ENCODE data around the gene KHK.

The KHK gene

DNA sequence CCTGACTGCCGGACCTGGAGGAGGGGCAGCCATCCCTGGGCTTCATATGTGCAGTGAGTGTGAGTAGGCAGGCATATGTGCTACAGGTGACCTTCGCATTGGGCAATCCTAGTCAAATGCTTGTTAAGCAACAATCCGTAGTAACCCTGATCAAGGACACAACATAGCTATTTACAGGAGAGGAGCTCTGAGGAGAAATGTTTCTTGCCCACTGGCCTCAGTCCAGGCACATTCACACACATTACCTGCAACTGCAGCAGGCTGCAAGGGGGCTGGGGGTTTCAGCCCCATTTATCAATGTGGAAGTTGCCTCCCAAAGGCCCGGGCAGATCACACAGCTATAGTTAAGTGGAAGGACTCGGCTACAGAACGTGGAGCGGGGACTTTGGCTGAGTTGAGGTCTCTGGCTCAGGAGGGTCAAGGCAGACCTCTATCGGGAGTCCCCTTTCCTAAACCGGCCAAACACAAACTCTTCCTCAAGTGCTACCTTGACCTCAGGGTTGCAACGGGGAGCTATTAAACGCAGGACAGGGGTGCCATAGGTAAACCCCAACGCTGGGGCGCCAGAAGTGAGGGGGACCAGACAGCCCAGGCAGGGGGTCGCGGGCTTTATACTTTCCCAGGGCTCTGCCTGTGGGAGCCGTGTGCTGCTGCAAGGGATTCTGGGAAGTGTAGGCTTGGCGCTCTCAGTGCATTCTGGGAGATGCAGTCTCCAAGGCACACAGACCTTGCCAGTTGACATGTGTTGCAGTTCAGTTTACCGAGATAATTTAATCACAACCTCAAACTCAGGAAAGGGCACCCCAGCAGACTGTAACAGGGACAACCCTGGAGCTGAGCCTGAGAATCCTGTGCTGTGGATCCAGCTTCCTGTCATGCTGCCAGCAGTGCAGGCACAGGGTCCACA lies 9.4 kb downstream of the KHK start:
- peaks cover 7% of the 10 kb centered on the region for H3K4me1 ChIP-seq (ENCODE audit: control insufficient read depth, insufficient read depth, low read length, poor library complexity, severe bottlenecking)
- no peaks in the 10 kb centered on the region for H3K9me3 ChIP-seq (ENCODE audit: control insufficient read depth, low read length)
- DNase-seq, result peak in 1 of 3 donors; percentile 21
- H3K27me3 ChIP-seq (replicated peaks; ENCODE audit: control insufficient read depth, insufficient read depth, low read length, poor library complexity, severe bottlenecking), result no peaks in the 10 kb centered on the region
- H3K27ac ChIP-seq (ENCODE audit: insufficient read depth, low read length, poor library complexity, severe bottlenecking), result no peak overlapping the region
- no peaks in the 10 kb centered on the region for H3K36me3 ChIP-seq (ENCODE audit: control insufficient read depth, insufficient read depth, low read length)
- no peak overlapping the region for H3K4me3 ChIP-seq (ENCODE audit: insufficient read depth, low read depth, low read length, poor library complexity, severe bottlenecking)

DNA sequence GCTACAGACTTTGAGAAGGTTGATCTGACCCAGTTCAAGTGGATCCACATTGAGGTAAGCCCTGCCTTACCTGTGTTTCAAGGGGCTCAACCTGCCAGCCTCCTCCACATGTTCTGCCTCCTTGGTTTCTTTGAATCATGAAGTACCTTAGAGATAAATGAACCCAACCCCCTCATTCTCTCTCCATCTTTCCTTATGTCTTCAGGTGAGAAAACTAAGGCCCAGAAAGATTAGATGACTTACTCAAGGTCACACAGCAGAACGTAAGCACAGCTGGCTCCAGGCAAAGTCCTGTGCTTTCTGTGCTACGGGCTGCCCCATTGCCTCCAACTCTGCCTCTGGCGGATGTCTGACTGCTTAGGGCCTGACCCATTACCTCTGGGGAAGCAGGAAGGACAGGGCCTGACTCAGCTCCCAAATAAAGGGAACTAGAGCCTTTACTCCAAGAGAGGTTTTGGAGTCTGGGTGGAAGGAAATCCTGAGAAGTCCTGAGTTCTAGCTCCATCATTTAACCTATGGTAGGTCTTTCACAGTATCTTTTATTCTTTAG lies 10.3 kb downstream of the KHK start:
- Histone ChIP-seq H3K4me1 (ENCODE audit: control insufficient read depth, insufficient read depth, low read length, poor library complexity, severe bottlenecking) (peaks cover 7% of the 10 kb centered on the region), H3K27ac (ENCODE audit: insufficient read depth, low read length, poor library complexity, severe bottlenecking) (no peak overlapping the region), H3K36me3 (ENCODE audit: control insufficient read depth, insufficient read depth, low read length) (no peaks in the 10 kb centered on the region), H3K27me3 (replicated peaks; ENCODE audit: control insufficient read depth, insufficient read depth, low read length, poor library complexity, severe bottlenecking) (no peaks in the 10 kb centered on the region), H3K4me3 (ENCODE audit: insufficient read depth, low read depth, low read length, poor library complexity, severe bottlenecking) (no peak overlapping the region), H3K9me3 (ENCODE audit: control insufficient read depth, low read length) (no peaks in the 10 kb centered on the region)
- no peak for DNase-seq

DNA sequence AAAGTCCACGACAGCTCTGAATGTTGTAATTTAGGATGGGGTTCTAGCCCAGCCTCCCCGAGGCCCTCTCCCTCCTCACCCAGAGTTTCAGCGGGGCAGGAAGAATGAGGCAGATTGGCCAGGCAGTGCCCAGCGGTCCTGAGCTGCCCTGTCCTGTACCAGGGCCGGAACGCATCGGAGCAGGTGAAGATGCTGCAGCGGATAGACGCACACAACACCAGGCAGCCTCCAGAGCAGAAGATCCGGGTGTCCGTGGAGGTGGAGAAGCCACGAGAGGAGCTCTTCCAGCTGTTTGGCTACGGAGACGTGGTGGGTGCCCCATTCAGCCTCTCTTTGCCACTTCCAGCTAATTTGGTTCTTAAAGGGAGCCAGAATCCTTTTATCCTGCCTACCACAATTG lies 10.8 kb downstream of the KHK start:
- Histone ChIP-seq H3K27ac (ENCODE audit: insufficient read depth, low read length, poor library complexity, severe bottlenecking) (no peak overlapping the region), H3K27me3 (replicated peaks; ENCODE audit: control insufficient read depth, insufficient read depth, low read length, poor library complexity, severe bottlenecking) (no peaks in the 10 kb centered on the region), H3K4me3 (ENCODE audit: insufficient read depth, low read depth, low read length, poor library complexity, severe bottlenecking) (no peak overlapping the region), H3K9me3 (ENCODE audit: control insufficient read depth, low read length) (no peaks in the 10 kb centered on the region), H3K36me3 (ENCODE audit: control insufficient read depth, insufficient read depth, low read length) (no peaks in the 10 kb centered on the region), H3K4me1 (ENCODE audit: control insufficient read depth, insufficient read depth, low read length, poor library complexity, severe bottlenecking) (peaks cover 7% of the 10 kb centered on the region)
- DNase-seq, result no peak

DNA sequence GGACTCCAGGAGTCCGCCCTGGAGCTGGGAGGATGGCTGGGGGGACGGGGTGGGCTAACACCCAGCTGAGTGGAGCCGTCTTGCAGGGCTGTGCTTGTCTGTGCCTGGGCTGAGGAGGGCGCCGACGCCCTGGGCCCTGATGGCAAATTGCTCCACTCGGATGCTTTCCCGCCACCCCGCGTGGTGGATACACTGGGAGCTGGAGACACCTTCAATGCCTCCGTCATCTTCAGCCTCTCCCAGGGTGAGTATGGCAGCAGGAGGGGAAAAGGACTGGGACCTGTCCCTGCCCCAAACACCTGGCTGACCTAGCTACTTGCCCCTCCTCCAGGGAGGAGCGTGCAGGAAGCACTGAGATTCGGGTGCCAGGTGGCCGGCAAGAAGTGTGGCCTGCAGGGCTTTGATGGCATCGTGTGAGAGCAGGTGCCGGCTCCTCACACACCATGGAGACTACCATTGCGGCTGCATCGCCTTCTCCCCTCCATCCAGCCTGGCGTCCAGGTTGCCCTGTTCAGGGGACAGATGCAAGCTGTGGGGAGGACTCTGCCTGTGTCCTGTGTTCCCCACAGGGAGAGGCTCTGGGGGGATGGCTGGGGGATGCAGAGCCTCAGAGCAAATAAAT lies 12.9 kb downstream of the KHK start:
- Histone ChIP-seq H3K9me3 (ENCODE audit: control insufficient read depth, low read length) (no peaks in the 10 kb centered on the region), H3K27me3 (replicated peaks; ENCODE audit: control insufficient read depth, insufficient read depth, low read length, poor library complexity, severe bottlenecking) (no peaks in the 10 kb centered on the region), H3K27ac (ENCODE audit: insufficient read depth, low read length, poor library complexity, severe bottlenecking) (no peak overlapping the region), H3K4me1 (ENCODE audit: control insufficient read depth, insufficient read depth, low read length, poor library complexity, severe bottlenecking) (peaks cover 7% of the 10 kb centered on the region), H3K36me3 (ENCODE audit: control insufficient read depth, insufficient read depth, low read length) (no peaks in the 10 kb centered on the region), H3K4me3 (ENCODE audit: insufficient read depth, low read depth, low read length, poor library complexity, severe bottlenecking) (no peak overlapping the region)
- no peak for DNase-seq

DNA sequence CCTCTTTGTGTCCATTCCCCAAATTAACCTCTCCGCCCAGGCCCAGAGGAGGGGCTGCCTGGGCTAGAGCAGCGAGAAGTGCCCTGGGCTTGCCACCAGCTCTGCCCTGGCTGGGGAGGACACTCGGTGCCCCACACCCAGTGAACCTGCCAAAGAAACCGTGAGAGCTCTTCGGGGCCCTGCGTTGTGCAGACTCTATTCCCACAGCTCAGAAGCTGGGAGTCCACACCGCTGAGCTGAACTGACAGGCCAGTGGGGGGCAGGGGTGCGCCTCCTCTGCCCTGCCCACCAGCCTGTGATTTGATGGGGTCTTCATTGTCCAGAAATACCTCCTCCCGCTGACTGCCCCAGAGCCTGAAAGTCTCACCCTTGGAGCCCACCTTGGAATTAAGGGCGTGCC lies 13.5 kb downstream of the KHK start:
- H3K4me1 ChIP-seq (ENCODE audit: control insufficient read depth, insufficient read depth, low read length, poor library complexity, severe bottlenecking), result peaks cover 7% of the 10 kb centered on the region
- H3K36me3 ChIP-seq (ENCODE audit: control insufficient read depth, insufficient read depth, low read length), result no peaks in the 10 kb centered on the region
- no peaks in the 10 kb centered on the region for H3K9me3 ChIP-seq (ENCODE audit: control insufficient read depth, low read length)
- H3K27me3 ChIP-seq (replicated peaks; ENCODE audit: control insufficient read depth, insufficient read depth, low read length, poor library complexity, severe bottlenecking), result no peaks in the 10 kb centered on the region
- H3K4me3 ChIP-seq (ENCODE audit: insufficient read depth, low read depth, low read length, poor library complexity, severe bottlenecking), result no peak overlapping the region
- H3K27ac ChIP-seq (ENCODE audit: insufficient read depth, low read length, poor library complexity, severe bottlenecking), result no peak overlapping the region
- no peak for DNase-seq

DNA sequence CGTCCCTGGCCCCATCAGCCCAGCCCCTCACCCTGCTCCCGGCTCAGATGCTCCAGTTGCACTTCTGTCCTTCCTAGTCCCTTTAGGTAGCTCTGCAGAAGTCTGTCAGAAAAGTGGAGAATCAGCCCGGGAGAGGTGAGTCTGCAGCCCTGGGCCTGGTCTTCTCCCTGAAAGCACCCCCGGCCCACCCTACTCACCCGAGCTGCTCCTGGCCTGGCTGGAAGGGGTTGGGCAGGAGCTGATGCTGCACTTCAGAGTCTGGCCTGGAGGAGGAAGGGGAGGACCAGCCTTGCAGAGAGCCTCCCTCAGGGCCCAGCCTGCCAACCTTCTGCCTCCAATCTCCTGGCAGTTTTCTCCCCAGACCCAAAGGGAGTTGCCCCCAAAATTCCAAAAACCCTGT lies 15.8 kb downstream of the KHK start:
- H3K36me3 ChIP-seq (ENCODE audit: control insufficient read depth, insufficient read depth, low read length), result no peaks in the 10 kb centered on the region
- H3K4me1 ChIP-seq (ENCODE audit: control insufficient read depth, insufficient read depth, low read length, poor library complexity, severe bottlenecking), result no peaks in the 10 kb centered on the region
- H3K9me3 ChIP-seq (ENCODE audit: control insufficient read depth, low read length), result no peaks in the 10 kb centered on the region
- no peak for DNase-seq
- no peak overlapping the region for H3K27ac ChIP-seq (ENCODE audit: insufficient read depth, low read length, poor library complexity, severe bottlenecking)
- no peak overlapping the region for H3K4me3 ChIP-seq (ENCODE audit: insufficient read depth, low read depth, low read length, poor library complexity, severe bottlenecking)
- H3K27me3 ChIP-seq (replicated peaks; ENCODE audit: control insufficient read depth, insufficient read depth, low read length, poor library complexity, severe bottlenecking), result no peaks in the 10 kb centered on the region

DNA sequence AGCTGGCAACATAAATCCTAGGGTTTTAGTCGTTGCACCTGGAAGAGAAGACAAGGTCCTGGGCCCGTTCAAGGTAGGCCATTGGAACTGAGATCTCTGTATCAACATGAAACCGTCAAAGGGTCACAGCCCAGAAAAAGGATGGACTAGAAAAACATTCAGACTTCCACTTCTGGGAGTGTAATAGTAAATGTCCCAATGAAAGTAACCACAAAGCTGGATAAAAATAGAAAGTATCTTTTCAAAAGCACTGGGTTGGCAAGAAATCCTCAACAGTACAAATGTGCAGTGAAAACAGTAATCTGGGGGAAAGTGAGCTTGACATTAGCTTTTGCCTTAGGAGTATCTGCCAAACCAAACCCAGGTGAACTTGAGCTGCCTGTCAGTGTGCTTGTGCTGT lies 19.4 kb downstream of the KHK start:
- H3K27me3 ChIP-seq (replicated peaks; ENCODE audit: control insufficient read depth, insufficient read depth, low read length, poor library complexity, severe bottlenecking), result no peaks in the 10 kb centered on the region
- H3K36me3 ChIP-seq (ENCODE audit: control insufficient read depth, insufficient read depth, low read length), result no peaks in the 10 kb centered on the region
- no peaks in the 10 kb centered on the region for H3K9me3 ChIP-seq (ENCODE audit: control insufficient read depth, low read length)
- DNase-seq, result no peak
- no peak overlapping the region for H3K4me3 ChIP-seq (ENCODE audit: insufficient read depth, low read depth, low read length, poor library complexity, severe bottlenecking)
- H3K27ac ChIP-seq (ENCODE audit: insufficient read depth, low read length, poor library complexity, severe bottlenecking), result no peak overlapping the region
- no peaks in the 10 kb centered on the region for H3K4me1 ChIP-seq (ENCODE audit: control insufficient read depth, insufficient read depth, low read length, poor library complexity, severe bottlenecking)

DNA sequence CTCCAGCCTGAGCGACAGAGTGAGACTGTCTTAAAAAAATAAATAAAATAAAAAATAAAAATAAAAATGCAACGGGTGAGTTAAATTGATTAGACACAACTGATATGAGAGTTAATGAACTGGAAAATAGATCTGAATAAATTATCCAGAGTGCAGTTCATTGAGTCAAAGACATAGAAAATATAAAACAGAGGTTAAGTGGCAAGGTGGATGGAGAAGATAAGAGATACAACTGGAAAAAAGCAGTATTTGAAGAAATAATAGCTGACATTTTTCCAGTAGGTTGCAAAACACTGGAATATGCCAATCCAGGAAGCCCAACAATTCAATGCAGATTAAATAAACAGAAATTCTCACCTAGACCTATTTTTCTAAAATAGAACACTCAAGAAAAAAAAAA lies 21.6 kb downstream of the KHK start:
- no peaks in the 10 kb centered on the region for H3K4me1 ChIP-seq (ENCODE audit: control insufficient read depth, insufficient read depth, low read length, poor library complexity, severe bottlenecking)
- no peak overlapping the region for H3K27ac ChIP-seq (ENCODE audit: insufficient read depth, low read length, poor library complexity, severe bottlenecking)
- no peak for DNase-seq
- no peak overlapping the region for H3K4me3 ChIP-seq (ENCODE audit: insufficient read depth, low read depth, low read length, poor library complexity, severe bottlenecking)
- no peaks in the 10 kb centered on the region for H3K27me3 ChIP-seq (replicated peaks; ENCODE audit: control insufficient read depth, insufficient read depth, low read length, poor library complexity, severe bottlenecking)
- H3K9me3 ChIP-seq (ENCODE audit: control insufficient read depth, low read length), result no peaks in the 10 kb centered on the region
- H3K36me3 ChIP-seq (ENCODE audit: control insufficient read depth, insufficient read depth, low read length), result no peaks in the 10 kb centered on the region

DNA sequence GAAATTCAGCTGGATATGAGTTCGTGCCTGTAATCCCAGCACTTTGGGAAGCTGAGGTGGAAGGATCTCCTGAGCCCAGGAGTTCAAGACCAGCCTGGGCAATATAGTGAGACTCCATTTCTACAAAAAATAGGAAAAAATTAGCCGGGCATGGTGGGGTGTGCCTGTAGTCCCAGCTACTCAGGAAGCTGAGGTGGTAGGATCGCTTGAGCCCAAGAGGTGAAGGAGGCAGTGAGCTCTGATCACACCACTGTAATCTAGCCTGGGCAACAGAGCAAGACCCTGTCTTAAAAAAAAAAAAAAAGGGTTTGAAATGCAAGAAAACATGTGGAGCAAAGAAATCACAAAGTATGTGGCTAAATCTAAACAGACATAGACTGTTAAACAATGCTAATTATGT lies 22.5 kb downstream of the KHK start:
- Histone ChIP-seq H3K36me3 (ENCODE audit: control insufficient read depth, insufficient read depth, low read length) (no peaks in the 10 kb centered on the region), H3K4me1 (ENCODE audit: control insufficient read depth, insufficient read depth, low read length, poor library complexity, severe bottlenecking) (no peaks in the 10 kb centered on the region), H3K27me3 (replicated peaks; ENCODE audit: control insufficient read depth, insufficient read depth, low read length, poor library complexity, severe bottlenecking) (no peaks in the 10 kb centered on the region), H3K4me3 (ENCODE audit: insufficient read depth, low read depth, low read length, poor library complexity, severe bottlenecking) (no peak overlapping the region), H3K27ac (ENCODE audit: insufficient read depth, low read length, poor library complexity, severe bottlenecking) (no peak overlapping the region), H3K9me3 (ENCODE audit: control insufficient read depth, low read length) (no peaks in the 10 kb centered on the region)
- no peak for DNase-seq
